Measurements from ENCODE around the gene DACT3.

Gene DACT3, protein sequence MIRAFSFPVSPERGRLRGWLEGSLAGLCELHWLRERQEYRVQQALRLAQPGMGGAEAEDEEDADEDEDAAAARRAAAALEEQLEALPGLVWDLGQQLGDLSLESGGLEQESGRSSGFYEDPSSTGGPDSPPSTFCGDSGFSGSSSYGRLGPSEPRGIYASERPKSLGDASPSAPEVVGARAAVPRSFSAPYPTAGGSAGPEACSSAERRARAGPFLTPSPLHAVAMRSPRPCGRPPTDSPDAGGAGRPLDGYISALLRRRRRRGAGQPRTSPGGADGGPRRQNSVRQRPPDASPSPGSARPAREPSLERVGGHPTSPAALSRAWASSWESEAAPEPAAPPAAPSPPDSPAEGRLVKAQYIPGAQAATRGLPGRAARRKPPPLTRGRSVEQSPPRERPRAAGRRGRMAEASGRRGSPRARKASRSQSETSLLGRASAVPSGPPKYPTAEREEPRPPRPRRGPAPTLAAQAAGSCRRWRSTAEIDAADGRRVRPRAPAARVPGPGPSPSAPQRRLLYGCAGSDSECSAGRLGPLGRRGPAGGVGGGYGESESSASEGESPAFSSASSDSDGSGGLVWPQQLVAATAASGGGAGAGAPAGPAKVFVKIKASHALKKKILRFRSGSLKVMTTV

DNA sequence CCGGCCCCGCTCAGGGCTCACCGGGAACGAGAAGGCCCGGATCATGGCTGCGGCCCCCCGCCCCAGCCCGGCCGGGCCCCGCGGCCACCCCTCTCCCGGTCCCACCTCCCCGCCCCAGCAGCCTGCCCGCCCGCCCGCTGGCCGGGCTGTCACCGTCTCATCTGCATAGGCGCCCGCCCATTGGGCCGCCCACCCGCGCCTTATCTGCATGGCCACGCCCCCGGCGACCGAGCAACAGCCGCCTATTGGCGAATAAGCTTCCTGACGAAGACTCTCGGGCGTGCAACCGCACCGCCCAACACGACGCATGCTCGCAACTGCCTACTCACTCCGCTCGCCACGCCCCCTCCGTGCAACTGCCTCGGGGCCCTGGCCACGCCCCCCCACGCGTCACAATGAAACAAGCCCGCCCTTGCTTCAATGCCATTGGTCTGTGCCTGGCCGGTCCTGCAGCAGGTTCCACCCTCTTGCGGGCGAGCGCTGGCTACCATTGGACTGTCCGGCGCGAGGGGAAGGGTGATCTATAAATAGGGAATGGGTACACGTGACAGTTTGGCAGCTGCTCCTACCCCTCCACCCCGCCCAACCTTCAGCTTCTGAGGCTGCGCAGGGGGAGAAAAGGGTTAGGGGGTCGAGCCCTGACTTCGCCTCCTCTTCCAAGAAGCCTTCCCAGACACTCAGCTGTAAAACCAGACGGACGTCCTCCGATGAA, at the start of gene DACT3:
DACT3 (minus strand) TSS at position 163 of the 712 bp plus-strand sequence; CDS start at position 45, 118 bp downstream.
- peak; percentile 95 for DNase-seq

DNA sequence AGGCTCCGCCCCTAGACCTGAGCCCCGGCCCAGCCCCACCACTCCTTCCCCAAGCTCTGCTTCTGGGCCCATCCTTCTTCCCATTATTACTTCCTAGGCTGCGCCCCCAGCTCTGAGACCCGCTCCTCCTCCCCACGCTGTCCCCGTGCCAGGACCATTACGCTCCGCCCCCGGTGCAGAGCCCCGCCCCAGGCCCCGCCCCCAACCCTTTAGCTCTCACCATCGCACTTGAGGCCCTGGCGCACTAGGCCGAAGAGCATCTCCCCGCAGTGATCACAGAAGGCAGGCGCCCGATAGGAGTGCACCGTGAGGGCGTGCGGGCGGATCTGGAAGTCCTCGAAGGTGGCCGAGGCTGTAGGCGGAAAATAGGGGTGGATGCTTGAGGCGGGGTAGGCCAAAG, 49.7 kb upstream of the DACT3 start:
- DNase-seq: no peak

DNA sequence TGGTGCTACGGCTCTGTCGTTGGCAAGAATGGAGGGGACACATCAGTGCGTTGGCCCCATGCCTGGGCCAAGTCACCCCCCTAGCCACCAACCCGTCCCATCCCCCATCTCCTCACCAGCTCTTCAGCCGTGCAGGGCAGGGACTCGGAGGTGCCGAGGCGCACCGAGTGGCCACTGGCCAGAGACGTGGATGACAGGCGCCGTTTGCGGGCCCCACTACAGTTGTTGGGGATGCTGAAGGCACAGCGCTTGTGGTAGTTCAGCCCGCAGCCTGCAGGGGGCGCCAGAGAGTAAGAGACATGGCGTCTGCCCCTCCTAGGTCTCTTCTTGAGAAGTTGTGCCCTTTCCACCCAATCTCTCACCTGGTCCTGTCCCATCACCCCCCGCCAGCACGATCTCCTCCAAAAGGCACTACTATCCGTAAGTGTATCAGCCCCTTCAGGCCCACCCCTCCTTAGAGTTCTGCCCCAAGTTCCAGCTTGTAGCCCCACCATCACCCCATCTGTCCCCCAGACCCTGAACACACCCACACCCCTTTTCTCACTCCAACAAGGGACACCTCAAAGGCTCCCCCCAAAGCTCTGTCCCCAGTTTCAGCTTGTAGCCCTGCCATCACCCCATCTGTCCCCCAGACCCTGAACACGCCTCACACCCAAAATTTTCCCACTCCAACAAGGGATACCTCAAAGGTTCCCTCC, 43.5 kb upstream of the DACT3 start:
- no peak for DNase-seq

DNA sequence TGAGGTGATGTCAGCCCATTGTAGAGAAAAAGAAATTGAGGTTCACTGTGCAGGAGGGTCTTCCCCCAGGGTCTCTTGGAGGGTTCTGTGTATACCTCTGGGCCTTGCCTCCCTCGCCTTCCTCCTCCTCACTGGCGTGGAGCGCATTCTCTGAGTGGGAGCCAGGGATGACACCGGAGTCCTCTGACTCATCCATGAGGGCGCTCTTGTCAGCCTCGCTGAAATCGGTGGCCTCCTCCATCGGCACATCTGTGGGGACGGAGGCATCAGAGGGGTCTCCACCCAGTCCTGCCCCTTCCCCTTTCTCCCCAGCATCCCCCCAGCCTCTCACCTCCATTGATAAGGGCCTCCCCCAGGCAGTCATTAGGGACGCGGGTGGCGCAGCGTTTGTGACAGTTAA, 39.7 kb upstream of the DACT3 start:
- DNase-seq: no peak

DNA sequence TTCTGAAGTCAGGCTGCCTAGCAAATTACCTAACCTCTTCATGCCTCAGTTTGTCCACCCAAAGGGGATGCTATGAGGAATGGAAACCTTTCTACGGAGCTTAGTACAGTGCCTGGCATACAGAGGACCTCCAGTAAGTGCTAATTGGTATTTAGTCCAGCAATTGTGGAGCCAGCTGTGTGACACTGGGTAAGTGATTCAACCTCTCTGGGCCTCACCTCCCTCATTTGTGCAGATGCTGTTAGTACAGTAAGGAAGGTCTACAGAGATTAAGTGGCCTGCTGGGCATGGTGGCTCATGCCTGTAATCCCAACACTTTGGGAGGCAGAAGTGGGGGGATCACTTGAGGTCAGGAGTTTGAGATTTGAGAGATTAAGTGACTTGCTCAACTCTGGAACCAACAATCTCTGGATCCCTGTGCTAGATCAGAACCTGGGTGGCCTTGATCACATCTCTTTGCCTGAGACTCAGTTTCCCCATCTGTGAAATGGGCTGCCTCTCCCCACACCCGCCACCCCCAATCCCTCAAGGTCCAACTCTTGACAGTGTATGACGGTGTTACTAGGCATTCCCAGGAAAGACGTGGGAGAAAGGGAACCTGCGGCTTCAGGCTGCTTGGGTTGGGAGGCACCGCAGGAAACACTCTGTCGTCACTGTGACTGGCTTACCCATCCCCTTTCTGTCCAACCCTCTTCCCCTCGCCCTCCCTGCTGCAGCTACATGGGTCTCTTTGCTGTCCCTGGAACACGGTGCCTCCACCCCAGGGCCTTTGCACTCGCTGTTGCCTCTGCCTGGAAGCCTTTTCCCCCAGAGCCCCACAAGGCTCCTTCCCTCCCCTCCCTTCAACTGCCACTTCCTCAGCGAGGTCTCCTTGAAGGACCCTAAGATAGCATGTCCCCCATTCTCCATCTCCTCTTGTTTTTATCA, 37.7 kb upstream of the DACT3 start:
- DNase-seq: no peak

DNA sequence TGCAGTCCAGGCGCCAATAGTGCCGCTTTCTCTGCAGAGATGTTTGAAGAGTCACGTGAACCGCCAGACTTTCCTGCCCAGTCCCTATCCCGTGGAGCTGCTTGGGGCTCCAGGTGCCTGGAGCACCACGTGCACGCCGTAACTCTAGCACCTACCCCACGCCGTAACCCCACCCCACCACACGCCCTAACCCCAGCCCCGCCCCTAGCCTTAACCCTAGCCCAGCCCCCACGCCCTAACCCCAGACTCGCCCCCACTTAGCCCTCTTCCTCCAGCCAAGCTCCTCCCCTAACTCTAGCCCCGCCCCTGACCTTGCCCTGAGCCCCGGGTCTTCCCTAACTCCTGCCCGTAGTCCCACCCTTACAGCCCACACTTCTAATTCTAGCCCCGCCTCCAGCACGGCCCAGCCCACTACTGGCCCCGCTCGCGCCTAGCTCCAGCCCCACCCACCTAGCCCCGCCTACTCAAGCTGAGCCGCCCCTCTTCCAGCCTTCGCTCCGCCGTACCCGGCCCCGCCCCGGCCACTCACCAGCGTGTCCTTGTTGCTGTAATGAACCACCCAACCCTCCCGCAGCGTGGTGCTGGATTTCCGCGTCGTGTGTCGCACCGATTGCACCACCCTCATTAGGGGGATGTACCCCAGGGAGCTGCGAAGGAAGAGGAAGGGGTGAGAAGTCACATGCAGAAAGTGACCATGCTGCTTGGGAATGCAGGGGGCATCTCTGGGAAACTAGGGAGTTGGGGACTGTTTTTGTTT, 36.4 kb upstream of the DACT3 start:
- DNase-seq: no peak

DNA sequence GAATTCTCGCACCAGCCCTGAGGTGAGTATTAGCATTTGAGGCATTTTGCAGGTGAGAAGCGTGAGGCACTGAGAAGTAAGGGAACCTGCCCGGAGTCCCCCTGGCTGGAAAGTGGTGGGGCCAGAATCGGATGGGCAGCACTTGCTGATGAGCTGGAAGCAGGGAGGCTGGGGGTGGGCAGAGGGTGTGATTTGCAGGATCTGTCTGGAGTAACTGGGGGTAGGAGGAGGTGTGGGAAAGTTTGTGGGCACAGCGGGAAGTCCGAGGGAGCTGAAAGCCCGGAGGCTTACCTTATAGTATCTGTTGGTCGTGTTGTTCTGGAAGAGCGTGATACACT, 35.9 kb upstream of the DACT3 start:
- DNase-seq: no peak

DNA sequence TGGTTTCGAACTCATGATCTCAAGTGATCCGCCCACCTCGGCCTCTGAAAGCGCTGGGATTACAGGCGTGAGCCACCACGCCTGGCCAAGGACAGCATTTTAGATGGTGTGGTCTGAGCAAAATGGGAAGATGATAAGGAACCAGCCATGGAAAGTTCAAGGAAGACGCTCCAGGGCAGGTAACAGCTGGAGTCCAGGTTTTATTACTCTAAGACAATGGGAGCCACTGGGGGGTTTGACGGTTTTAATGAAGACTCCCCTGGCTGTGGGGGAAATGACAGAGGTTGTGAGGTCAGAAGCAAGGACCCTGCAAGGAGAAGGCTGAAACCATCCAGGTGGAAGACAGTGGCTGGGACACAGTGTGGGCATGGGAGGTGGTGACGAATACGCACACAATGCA, 35.1 kb upstream of the DACT3 start:
- no peak for DNase-seq

DNA sequence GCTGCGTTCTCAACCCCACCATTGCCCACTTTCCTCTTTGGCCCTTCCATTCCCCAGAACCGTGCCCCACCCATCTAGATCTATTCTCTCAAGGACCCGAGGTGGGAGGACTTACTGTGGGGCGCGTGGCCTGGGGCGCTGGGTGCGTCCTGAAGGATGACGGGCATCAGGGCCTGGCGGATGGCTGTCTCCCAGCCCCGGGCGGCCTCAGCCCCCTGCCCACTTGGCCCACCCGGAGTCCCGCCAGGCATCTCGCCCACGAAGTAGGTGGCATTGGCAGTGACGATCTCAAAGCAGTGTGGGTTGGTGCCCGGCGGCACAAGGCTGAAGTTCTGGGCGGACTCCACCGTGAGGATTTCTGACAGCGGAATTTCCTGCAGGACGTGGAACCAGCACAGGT, 32.8 kb upstream of the DACT3 start:
- no peak for DNase-seq

DNA sequence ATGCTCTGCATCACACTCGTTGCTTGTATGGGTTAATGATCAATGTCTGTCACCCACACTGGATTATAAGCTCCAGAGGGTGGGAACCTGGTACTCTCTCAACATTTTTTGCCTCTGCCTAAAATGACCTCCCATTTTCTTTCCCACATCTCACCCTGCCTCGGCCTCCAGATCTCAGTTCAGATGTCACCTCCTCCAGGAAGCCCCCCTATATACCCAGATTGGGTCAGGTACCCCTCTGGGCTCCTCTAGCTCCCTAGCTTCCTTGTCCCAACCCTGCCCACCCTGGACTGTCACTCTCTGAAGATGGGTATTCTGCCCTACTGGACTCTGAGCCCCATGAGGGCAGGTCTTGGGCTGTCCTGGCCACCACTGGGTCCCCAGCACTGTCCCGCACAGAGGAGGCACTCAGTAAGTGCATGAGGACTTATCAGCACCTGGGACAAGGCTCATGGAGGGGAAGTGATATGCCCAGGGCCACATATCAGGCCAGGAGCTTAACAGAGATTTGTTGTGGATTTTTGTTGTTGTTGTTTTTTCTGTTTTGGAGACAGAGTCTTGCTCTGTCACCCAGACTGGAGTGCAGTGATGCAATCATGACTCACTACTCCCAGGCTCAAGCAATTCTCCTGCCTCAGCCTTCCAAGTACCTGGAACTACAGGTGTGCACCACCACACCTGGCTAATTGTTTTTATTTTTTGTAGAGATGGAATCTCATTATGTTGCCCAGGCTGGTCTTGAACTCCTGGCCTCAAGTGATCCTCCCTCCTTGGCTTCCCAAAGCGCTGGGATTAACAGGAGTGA, 32.1 kb upstream of the DACT3 start:
- DNase-seq: no peak

DNA sequence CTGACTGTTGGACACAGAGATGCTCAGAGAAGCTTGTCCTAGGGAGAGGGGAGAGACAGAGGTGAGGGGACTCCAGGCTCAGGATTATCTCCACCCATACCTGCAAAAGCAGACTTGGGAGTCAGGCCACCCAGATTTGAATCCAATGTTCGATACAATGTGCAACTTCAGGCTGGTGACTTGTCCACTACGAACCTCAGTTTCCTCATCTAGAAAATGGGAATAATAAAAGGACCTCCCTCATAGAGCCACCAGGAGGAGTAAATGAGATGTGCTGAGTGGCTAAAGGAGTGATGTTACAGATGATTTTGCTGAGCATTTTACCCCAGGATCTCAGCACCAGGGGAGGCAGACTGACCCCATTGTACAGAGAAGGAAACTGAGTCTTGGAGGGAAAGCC, 31.0 kb upstream of the DACT3 start:
- no peak for DNase-seq

DNA sequence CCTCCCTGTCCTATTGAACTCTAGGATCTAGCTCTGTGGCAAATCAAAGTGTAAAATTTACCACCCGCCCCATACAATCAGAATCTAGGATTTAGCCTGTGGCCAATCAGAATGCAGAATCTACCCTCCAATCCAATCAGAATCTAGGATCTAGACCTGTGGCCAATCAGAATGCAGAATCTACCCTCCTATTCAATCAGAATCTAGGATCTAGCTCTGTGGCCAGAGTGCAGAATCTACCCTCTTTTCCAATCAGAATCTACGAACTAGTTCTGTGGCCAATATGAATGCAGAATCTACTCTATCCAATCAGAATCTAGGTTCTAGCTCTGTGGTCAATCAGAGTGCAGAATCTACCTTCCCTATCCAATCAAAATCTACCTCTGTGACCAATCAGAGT, 30.1 kb upstream of the DACT3 start:
- no peak for DNase-seq

DNA sequence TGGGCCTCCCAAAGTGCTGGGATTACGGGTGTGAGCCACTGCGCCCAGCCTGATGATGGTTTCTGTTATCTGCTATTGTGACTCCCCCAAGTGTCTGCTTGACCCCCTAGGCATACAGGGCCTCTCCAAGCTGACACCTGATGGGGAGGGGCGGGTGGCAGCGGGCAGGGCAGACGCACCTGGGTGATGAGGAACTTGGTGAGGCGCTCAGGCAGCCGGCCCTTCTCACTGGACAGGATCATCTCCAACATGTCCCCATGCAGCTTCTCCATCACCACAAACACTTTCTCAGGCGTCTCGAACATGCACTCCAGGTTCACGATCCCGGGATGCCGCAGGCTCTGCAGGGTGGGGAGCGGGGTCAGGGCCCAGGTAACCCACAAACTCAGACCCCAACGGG, 28.4 kb upstream of the DACT3 start:
- DNase-seq: no peak

DNA sequence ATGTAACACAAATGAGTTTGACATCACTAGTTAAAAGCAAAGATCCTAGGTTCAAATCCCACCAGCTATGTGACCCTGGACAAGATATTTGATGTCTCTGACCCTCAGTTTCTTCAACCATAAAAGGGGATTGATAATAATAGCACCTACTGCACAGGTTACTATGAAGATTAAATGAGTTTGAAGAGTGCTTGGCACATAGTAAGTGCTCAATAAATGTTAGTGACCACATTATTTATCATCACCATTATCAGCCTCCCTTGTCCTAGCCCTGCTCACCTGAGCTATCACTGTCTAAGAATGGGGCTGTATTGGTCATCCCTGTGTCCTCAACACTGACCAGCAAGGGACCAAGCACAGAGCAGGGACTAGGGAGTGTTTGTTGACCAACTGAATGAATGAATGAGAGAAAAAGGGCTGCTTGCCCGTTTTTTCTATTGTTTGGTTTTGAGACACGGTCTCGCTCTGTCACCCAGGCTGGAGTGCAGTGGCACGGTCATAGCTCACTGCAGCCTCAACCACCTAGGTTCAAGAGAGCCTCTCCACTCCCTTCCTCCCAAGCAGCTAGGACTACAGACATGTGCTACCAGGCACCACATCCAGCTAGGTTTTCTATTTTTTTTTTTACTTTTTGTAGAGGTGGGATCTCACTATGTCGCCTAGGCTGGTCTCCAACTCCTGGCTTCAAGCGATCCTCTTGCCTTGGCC, 26.6 kb upstream of the DACT3 start:
- no peak for DNase-seq

DNA sequence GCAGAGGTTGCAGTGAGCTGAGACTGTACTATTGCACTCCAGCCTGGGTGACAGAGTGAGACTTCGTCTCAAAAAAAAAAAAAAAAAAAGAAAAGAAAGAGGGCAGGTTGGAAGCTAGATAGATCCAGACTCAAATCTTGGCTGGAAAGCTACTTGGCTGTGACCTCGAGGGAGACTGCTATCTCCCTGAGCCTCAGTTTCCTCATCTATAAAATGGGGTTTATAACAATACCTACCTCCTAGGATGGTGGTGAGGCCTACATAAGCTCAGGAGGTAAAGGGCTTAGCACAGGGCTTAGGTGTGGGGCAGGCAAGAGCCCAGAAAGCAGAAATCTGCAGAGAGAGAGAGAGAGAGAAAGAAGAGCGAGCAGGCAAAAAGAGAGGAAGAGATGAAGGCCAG, 24.2 kb upstream of the DACT3 start:
- no peak for DNase-seq

DNA sequence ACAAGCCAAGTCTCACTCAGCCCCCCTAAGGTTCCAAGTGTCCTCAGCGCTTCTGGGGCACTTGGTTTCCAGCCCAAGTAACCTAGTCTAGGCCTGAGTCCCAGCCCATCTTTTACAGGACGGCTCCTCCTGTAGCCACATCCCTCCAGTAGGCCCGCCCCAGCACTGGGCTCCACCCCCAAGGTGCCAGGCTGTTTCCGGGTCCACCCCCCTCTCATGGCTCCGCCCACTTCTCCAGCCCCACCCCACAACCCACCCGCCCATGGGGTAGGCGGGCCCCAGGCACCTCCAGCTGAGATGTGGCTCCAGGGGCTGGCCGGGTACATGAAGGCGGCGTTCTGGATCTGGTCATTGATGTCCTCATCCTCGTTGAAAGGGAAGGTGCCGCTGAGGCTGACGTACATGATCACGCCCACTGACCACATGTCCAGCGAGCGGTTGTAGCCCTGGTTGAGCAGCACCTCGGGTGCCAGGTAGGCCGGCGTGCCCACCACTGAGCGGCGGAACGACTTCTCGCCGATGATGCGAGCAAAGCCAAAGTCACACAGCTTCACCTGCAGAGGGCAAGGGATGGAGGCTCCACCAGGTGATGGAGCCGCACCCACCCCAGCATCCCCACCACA, 17.2 kb upstream of the DACT3 start:
- no peak for DNase-seq

DNA sequence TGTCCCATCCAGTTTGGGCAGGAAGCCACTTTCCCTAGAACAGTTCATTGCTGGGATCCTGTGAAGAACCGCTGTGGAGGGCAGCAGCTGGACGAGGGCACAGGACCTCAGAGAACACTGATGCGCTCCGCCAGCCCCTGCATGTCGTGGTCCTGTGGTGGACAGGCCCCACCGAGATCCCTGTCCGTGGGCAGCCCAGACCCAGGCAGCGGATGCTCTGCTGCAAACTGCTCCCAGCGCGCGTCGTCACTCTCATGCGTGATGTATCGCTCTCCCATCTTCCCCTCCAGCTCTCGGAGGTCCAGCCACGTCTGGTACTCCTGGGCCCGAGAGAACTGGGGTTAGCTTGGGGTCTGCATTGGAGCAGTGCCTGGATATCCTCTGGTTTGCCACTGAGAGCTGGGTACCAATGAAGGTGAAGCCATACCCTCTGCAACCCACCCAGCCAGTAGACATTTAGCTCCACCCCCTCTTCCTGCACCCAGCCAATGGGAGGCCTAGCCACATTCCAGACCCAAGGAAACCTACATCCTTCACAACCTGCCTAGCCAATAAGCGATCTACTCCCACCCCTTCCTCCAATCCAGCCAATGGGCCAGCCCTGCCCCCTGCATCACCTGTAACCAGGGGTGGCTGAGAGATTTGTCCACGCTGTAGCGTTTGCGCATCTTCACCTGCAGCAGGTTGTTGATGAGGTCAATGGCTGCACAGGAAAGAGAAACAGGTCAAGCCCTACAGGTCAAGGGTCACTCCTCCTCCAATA, 13.6 kb upstream of the DACT3 start:
- no peak for DNase-seq

DNA sequence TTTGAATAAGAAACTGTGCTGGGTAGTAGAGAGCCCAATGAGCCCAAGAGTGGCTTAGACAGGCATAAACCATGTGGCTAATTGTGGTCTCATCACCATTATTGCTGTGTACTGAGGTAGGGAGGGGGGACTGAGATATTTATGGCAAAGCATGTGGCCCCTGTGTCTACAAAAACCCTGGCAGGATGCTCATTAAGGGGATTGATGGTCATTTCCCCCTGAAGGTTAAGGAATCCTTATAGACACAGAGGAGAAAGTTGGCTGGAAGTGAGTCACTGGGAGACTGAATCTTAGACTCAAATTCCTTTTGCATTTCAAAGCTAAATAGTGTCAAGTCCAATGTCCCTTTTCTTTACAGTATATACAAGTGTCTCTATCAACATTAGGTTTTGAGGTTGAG, 9.8 kb upstream of the DACT3 start:
- DNase-seq: no peak

DNA sequence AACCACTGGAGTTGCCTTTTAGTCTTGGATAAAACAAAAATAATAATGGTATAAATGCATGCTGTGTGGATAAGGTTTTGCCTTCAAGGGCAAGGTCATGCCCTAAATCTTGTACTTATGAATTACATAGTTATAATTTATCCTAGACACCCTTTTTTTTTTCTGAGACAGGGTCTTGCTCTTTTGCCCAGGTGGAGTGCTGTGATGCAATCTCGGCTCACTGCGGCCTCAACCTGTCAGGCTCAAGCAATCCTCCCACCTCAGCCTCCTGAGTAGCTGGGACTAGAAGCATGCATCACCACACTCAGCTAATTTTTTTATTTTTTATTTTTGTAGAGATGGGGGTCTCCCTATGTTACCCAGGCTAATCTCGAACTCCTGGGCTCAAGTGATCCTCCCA, 7.7 kb upstream of the DACT3 start:
- no peak for DNase-seq
